Measurements from ENCODE around the gene ASCL5. TPM values are rescaled to one million over a fixed set of nuclear protein-coding genes. Genes with fewer than 3 reads are reported as not detected.

The ASCL5 gene
- total RNA-seq, 2 donors from 2014 or later = not detected

DNA sequence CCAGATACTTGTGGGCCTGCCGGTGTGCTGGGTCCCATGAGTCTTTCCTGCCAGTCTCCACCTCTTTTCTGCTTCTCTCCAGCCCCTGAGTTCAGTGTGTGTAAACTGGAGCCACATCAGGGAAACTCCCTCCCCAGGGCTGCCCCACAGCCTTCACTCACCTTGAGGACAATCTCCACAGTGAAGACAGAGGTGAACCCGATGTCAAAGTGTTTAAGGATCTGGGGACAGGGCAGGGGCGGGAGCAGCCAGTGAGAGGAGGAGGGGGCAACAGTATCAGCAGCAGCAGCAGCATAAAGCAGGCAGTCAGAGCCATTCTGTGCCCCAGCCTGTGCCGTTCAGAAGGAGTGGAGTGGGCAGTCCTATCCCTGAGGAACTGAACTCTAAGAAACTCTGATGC, 58.0 kb downstream of the ASCL5 start:
- intact Hi-C loops (cut with DNase I) = no loop called here
- DNase-seq (ENCODE audit: low spot score) = peak; percentile 67

DNA sequence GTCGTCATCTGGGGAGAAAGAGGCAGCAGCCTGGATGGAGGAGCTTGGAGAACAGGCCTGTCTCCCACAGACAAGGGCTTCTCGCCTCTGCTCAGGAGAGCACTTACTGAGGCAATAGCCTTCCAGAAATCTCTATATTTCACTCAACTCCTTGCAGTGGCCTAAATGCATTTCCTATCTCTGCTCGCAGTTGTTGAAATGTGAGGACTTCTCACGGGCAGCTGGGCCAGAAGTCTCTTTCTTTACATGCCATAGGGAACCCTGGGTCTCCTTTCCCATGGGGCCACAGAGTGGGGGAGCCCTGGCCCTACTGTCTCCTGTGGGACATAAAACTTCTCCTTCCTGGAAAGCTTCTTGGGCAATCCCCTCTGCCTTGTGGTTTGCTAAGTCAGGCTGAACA, 60.0 kb downstream of the ASCL5 start:
- DNase-seq (ENCODE audit: low spot score) = no peak
- intact Hi-C loops (cut with DNase I) = no loop called here

DNA sequence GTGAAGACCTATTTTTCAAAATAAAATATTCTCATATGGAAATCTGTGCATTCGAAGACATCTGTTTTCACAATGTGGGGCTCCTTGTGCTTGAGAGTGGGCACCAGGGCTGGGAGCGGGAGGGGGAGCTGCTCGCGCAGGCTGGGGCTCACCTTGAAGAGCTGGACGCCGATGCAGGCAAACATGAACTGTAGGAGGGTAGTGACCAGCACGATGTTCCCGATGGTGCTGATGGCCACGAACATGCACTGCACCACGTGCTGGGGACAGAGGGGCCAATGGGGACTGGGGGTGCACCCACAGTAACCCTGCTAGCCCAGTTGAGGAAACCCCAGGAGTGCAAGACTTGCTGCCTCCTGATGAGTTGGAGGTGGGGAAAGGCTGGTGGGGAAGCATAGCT, 61.3 kb downstream of the ASCL5 start:
- intact Hi-C loops (cut with DNase I) = no loop called here

DNA sequence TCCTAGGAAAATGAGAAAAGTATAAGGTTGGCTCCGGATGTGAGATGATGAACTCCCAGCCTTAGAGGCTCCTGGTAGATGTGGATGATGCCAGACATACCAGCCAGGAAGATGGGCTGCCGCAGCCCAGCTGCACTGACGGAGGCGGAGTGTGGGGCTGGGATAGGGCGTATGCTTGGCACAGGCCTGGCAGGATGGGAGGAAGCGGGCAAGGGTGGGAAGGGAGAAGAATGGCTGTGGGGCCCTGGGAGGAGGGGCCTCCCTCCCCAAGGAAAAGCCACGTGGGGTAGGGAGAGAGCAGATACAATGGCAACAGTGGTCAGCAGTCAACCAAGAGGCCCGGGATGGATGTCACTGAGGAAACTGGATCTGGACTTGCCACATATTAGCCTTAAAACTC, 62.2 kb downstream of the ASCL5 start:
- intact Hi-C loops (cut with DNase I) = no loop called here
- DNase-seq (ENCODE audit: low spot score) = no peak

More for the DNA sequence above, 61.3 kb downstream of the ASCL5 start:
- no peak for DNase-seq (ENCODE audit: low spot score)

Other genes starting within 250 kb of the ASCL5 start
- under 1 TPM; 0.29 to 0.51 TPM for gene INAVA, start 232.3 kb downstream of the ASCL5 start, total RNA-seq
- 1 to 10 TPM; 2.6 to 2.9 TPM for gene KIF21B, start 103.5 kb downstream of the ASCL5 start, total RNA-seq
- under 1 TPM; 0.05 to 0.14 TPM for gene CACNA1S, start 14.8 kb downstream of the ASCL5 start, total RNA-seq
- gene TMEM9, start 27.3 kb upstream of the ASCL5 start, total RNA-seq = 10 to 100 TPM; 35.5 to 54.9 TPM
- gene IGFN1, start 63.6 kb upstream of the ASCL5 start, total RNA-seq = 1 to 10 TPM in 1 of 2 donors, under 1 TPM in 1; 0.90 to 3.4 TPM
- 1 to 10 TPM in 1 of 2 donors, under 1 TPM in 1; 0.83 to 2.8 TPM for gene PKP1, start 156.3 kb upstream of the ASCL5 start, total RNA-seq

All from posterior vena cava (tissue), 2 donors.